ENCODE measurements around the gene ASPSCR1. TPM values are rescaled to one million over a fixed set of nuclear protein-coding genes. Genes with fewer than 3 reads are reported as not detected.

ASPSCR1 gene
- total RNA-seq, 3 donors from 2014 or later = 15.4 to 31.8 (median 17.9) TPM

GRCh38 chr17:82047379-82047778 lies 70.0 kb downstream of the ASPSCR1 start:
- no peak for TF ChIP-seq CTCF (IDR thresholded peaks at IDR 0.05)
- TF ChIP-seq POLR2A (IDR thresholded peaks at IDR 0.05) = no peak
- TF ChIP-seq POLR2AphosphoS5 (IDR thresholded peaks at IDR 0.05) = no peak

GRCh38 chr17:82047914-82048570 lies 70.6 kb downstream of the ASPSCR1 start:
- DNase-seq (ENCODE audit: low spot score in 2 of 2) = no peak
- intact Hi-C loops (cut with DNase I; ENCODE audit: low total_unique reads) = no loop called here
- no peaks in the 10 kb centered on the region for H3K9me3 ChIP-seq
- no peaks in the 10 kb centered on the region for H3K27me3 ChIP-seq
- H3K36me3 ChIP-seq = no peaks in the 10 kb centered on the region
- no peak for TF ChIP-seq CTCF (IDR thresholded peaks at IDR 0.05)
- no peak for TF ChIP-seq POLR2AphosphoS5 (IDR thresholded peaks at IDR 0.05)
- no peak for TF ChIP-seq POLR2A (IDR thresholded peaks at IDR 0.05)
- peaks cover 6 to 16% of the 10 kb centered on the region in 2 donors for H3K4me1 ChIP-seq
- no peak overlapping the region for H3K27ac ChIP-seq
- no peak overlapping the region for H3K4me3 ChIP-seq

More at GRCh38 chr17:82047379-82047778, 70.0 kb downstream of the ASPSCR1 start:
- no peak overlapping the region for H3K27ac ChIP-seq
- H3K27me3 ChIP-seq = no peaks in the 10 kb centered on the region
- H3K4me1 ChIP-seq = peaks cover under 1 to 9% of the 10 kb centered on the region in 2 donors
- intact Hi-C loops (cut with DNase I; ENCODE audit: low total_unique reads) = no loop called here
- no peak for DNase-seq (ENCODE audit: low spot score in 2 of 2)
- no peaks in the 10 kb centered on the region for H3K36me3 ChIP-seq
- no peak overlapping the region for H3K4me3 ChIP-seq
- no peaks in the 10 kb centered on the region for H3K9me3 ChIP-seq

- Histone ChIP-seq H3K4me1 (peaks cover 6 to 21% of the 10 kb centered on the region in 2 donors), H3K4me3 (no peak overlapping the region), H3K36me3 (no peaks in the 10 kb centered on the region), H3K27ac (no peak overlapping the region), H3K27me3 (no peaks in the 10 kb centered on the region), H3K9me3 (no peaks in the 10 kb centered on the region)
- intact Hi-C loops (cut with DNase I; ENCODE audit: low total_unique reads) = no loop called here
- TF ChIP-seq POLR2A (IDR thresholded peaks at IDR 0.05) (no peak), CTCF (IDR thresholded peaks at IDR 0.05) (no peak), POLR2AphosphoS5 (IDR thresholded peaks at IDR 0.05) (no peak)
- DNase-seq (ENCODE audit: low spot score in 2 of 2) = no peak
Observed at GRCh38 chr17:82048571-82048971, 71.1 kb downstream of the ASPSCR1 start.

- H3K27ac ChIP-seq = no peak overlapping the region
Observed at GRCh38 chr17:82049106-82049505, 71.7 kb downstream of the ASPSCR1 start.

More at GRCh38 chr17:82049106-82049505, 71.7 kb downstream of the ASPSCR1 start:
- Histone ChIP-seq H3K4me1 (peaks cover 6 to 23% of the 10 kb centered on the region in 2 donors), H3K27me3 (no peaks in the 10 kb centered on the region), H3K36me3 (no peaks in the 10 kb centered on the region), H3K4me3 (no peak overlapping the region), H3K9me3 (no peaks in the 10 kb centered on the region)
- DNase-seq (ENCODE audit: low spot score in 2 of 2) = no peak
- TF ChIP-seq POLR2AphosphoS5 (IDR thresholded peaks at IDR 0.05) (no peak), CTCF (IDR thresholded peaks at IDR 0.05) (no peak), POLR2A (IDR thresholded peaks at IDR 0.05) (no peak)
- intact Hi-C loops (cut with DNase I; ENCODE audit: low total_unique reads) = no loop called here
